ENCODE results near the gene PAMR1. TPM values are rescaled to one million over a fixed set of nuclear protein-coding genes. Genes with fewer than 3 reads are reported as not detected.

The PAMR1 gene
- total and polyA plus RNA-seq, 2 donors (not counting 3 experiments of a cell fraction or from before 2014, with no cell fraction given) = not detected

DNA sequence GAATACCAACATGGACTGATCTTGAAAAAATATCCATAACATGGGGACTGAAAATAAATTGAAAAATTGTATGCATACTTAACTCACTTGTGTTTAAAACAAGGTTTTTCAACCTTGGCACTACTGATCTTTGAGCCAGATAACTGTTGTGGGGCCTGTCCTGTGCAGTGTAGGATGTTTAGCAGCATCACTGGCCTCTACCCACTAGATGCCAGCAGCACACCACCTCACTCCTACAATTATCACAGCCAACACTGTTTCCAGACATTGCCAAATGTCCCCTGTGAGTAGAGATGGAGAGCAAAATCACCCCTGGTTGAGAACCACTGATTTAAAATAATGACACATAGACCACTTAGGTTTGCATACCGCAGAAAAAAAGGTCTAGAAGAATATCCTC, 61.1 kb downstream of the PAMR1 start:
- FAIRE-seq (no peak), DNase-seq (ENCODE audit: low read depth, low spot score) (no peak)
- Histone ChIP-seq H3K4me2 (ENCODE audit: insufficient read depth, low read length) (no peak overlapping the region), H3K36me3 (ENCODE audit: control insufficient read depth in 2 of 2, extremely low read depth in 1 of 2, insufficient read depth in 2 of 2, low read length in 2 of 2) (no peaks in the 10 kb centered on the region), H3K4me3 (replicated peaks in 1 of 3; ENCODE audit: insufficient read depth in 1 of 3, low read depth in 1 of 3, low read length in 3 of 3) (no peak overlapping the region), H3K9ac (replicated peaks; ENCODE audit: extremely low read depth, insufficient read depth, low read length) (no peak overlapping the region), H3K27ac (ENCODE audit: insufficient read depth, low read depth, low read length) (no peak overlapping the region), H4K20me1 (replicated peaks; ENCODE audit: control insufficient read depth, extremely low read depth, insufficient read depth, low read length) (no peaks in the 10 kb centered on the region), H3K79me2 (ENCODE audit: control insufficient read depth, insufficient read depth, low read length) (no peaks in the 10 kb centered on the region), H3K4me1 (ENCODE audit: control insufficient read depth, extremely low read depth, insufficient read depth, low read length) (no peaks in the 10 kb centered on the region), H3K9me1 (replicated peaks; ENCODE audit: control insufficient read depth, extremely low read depth, insufficient read depth, low read length) (no peaks in the 10 kb centered on the region), H3K27me3 (ENCODE audit: control insufficient read depth in 2 of 2, insufficient read depth in 2 of 2, low read length in 2 of 2) (peaks cover 0 to 4% of the 10 kb centered on the region in 2 experiments), H2AFZ (ENCODE audit: low read depth, low read length) (no peak overlapping the region), H3K9me3 (replicated peaks; ENCODE audit: control insufficient read depth, insufficient read depth, low read length) (no peaks in the 10 kb centered on the region)
- TF ChIP-seq EZH2 (IDR thresholded peaks at IDR 0.05; ENCODE audit: borderline replicate concordance, low read depth, low read length, severe bottlenecking) (no peak), GATA2 (IDR thresholded peaks at IDR 0.05; ENCODE audit: insufficient read depth, insufficient read length, low read depth, low read length) (no peak), MYC (IDR thresholded peaks at IDR 0.05; ENCODE audit: low read depth, low read length) (no peak), POLR2AphosphoS5 (IDR thresholded peaks at IDR 0.05; ENCODE audit: insufficient read depth, low read depth, low read length) (no peak), JUN (IDR thresholded peaks at IDR 0.05; ENCODE audit: borderline replicate concordance, insufficient read depth, insufficient read length, low read depth) (no peak), POLR2A (IDR thresholded peaks at IDR 0.05; ENCODE audit: low read depth, low read length) (no peak), FOS (IDR thresholded peaks at IDR 0.05; ENCODE audit: borderline replicate concordance, insufficient read depth, low read length) (no peak)
- TF ChIP-seq, protein P1, sequence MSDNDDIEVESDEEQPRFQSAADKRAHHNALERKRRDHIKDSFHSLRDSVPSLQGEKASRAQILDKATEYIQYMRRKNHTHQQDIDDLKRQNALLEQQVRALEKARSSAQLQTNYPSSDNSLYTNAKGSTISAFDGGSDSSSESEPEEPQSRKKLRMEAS (IDR thresholded peaks at IDR 0.05; ENCODE audit: insufficient read depth, insufficient read length) = no peak
- TF ChIP-seq, protein P2, sequence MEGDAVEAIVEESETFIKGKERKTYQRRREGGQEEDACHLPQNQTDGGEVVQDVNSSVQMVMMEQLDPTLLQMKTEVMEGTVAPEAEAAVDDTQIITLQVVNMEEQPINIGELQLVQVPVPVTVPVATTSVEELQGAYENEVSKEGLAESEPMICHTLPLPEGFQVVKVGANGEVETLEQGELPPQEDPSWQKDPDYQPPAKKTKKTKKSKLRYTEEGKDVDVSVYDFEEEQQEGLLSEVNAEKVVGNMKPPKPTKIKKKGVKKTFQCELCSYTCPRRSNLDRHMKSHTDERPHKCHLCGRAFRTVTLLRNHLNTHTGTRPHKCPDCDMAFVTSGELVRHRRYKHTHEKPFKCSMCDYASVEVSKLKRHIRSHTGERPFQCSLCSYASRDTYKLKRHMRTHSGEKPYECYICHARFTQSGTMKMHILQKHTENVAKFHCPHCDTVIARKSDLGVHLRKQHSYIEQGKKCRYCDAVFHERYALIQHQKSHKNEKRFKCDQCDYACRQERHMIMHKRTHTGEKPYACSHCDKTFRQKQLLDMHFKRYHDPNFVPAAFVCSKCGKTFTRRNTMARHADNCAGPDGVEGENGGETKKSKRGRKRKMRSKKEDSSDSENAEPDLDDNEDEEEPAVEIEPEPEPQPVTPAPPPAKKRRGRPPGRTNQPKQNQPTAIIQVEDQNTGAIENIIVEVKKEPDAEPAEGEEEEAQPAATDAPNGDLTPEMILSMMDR (IDR thresholded peaks at IDR 0.05; ENCODE audit: extremely low read depth in 1 of 2, insufficient read depth in 1 of 2, low read depth in 1 of 2, low read length in 2 of 2) = no peak
- intact Hi-C loops (cut with micrococcal nuclease) (no loop called here), dilution Hi-C loops (cut with MboI; ENCODE audit: extremely low pct_ligation_motif_present, low sequenced_read_pairs) (no loop called here)
- ChIA-PET CTCF (no interaction called here), POLR2A (no interaction called here)
- no TSS peak for BruUV-seq (replicated peaks)
